Loucy (cell line): Measurements from ENCODE around the gene FAM234A.

Experiments
- H2AFZ ChIP-seq: fragments of 200-600 bp; sonication (generic); 2 replicates; pipeline ENCODE4 v1.6.0; 2016; ENCODE audit warnings: antibody characterized with exemption, mild to moderate bottlenecking, low read length, moderate library complexity
- H3F3A ChIP-seq: fragments of 200-600 bp; 2 replicates; pipeline ENCODE4 v1.6.0; 2016; ENCODE audit warnings: antibody characterized with exemption, low read depth, mild to moderate bottlenecking
- H3K27me3 ChIP-seq: fragments of 200-600 bp; sonication (generic); 2 replicates; pipeline ENCODE4 v1.6.1; 2014; ENCODE audit warnings: low read length, mild to moderate bottlenecking; ENCODE audit not compliant: insufficient read depth, poor library complexity, severe bottlenecking
- H3K36me3 ChIP-seq: fragments of 200-600 bp; sonication (generic); 2 replicates; pipeline ENCODE4 v1.6.1; 2016; ENCODE audit warnings: low read length; ENCODE audit not compliant: insufficient read depth
- H3K4me1 ChIP-seq: fragments of 200-600 bp; sonication (generic); 2 replicates; pipeline ENCODE4 v1.5.1; 2014; ENCODE audit warnings: low read length, mild to moderate bottlenecking; ENCODE audit not compliant: insufficient read depth, poor library complexity, severe bottlenecking
- H3K4me2 ChIP-seq: fragments of 200-600 bp; sonication (generic); 2 replicates; pipeline ENCODE4 v1.6.0; 2014; ENCODE audit warnings: antibody characterized with exemption, low read length, low read depth, mild to moderate bottlenecking; ENCODE audit not compliant: poor library complexity, severe bottlenecking
- H3K4me3 ChIP-seq: fragments of 200-600 bp; sonication (generic); 2 replicates; pipeline ENCODE4 v1.5.1; 2014; ENCODE audit warnings: low read length, mild to moderate bottlenecking, mixed read lengths; ENCODE audit not compliant: poor library complexity, severe bottlenecking
- H3K79me2 ChIP-seq: fragments of 200-600 bp; sonication (generic); 2 replicates; pipeline ENCODE4 v1.6.1; 2014; ENCODE audit warnings: low read length; ENCODE audit not compliant: insufficient read depth
- H3K9ac ChIP-seq: fragments of 200-600 bp; sonication (generic); 2 replicates; pipeline ENCODE4 v1.6.0; 2014; ENCODE audit warnings: mild to moderate bottlenecking, low read depth, low read length, moderate library complexity; ENCODE audit not compliant: poor library complexity, severe bottlenecking
- H3K9me2 ChIP-seq: fragments of 200-600 bp; sonication (generic); replicated peaks from 2 replicates; pipeline ENCODE4 v1.6.1; 2016; ENCODE audit warnings: low read depth, low read length, mixed read lengths
- H3K9me3 ChIP-seq: fragments of 200-600 bp; sonication (generic); 2 replicates; pipeline ENCODE4 v1.6.1; 2014; ENCODE audit warnings: mild to moderate bottlenecking, antibody characterized with exemption, low read length, low read depth; ENCODE audit not compliant: insufficient read depth
- H4K20me1 ChIP-seq: fragments of 200-600 bp; sonication (generic); 2 replicates; pipeline ENCODE4 v1.6.0; 2014; ENCODE audit warnings: antibody characterized with exemption, low read length, mild to moderate bottlenecking; ENCODE audit not compliant: insufficient read depth, poor library complexity, severe bottlenecking
- EZH2phosphoT487 ChIP-seq: fragments of 200-600 bp; IDR thresholded peaks from 2 replicates; pipeline ENCODE4 v1.6.1; 2018; ENCODE audit warnings: antibody characterized with exemption, mild to moderate bottlenecking, moderate library complexity, borderline replicate concordance
- TF ChIP-seq, protein P1 (sequence below): fragments of 200-600 bp; sonication (generic); conservative IDR thresholded peaks from 2 replicates; pipeline ENCODE4 v1.5.1; 2014; ENCODE audit warnings: mild to moderate bottlenecking, antibody characterized with exemption, low read length

The FAM234A gene

DNA sequence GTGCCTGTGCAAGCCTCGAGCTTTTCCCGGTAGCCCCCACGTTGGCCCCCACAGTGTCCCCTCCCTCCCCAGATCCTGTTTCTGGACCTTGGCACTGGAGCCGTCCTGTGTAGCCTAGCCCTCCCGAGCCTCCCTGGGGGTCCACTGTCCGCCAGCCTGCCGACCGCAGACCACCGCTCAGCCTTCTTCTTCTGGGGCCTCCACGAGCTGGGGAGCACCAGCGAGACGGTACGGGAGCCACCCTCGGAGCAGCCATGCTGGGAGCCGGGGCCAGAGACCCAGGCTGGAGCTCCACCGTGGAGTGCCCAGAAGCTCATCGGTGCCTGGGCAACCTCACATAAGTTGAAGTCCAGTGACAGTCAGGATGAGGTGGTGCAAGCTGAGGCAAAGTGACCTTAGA, 29.3 kb downstream of the FAM234A start:
- TF ChIP-seq, protein P1, sequence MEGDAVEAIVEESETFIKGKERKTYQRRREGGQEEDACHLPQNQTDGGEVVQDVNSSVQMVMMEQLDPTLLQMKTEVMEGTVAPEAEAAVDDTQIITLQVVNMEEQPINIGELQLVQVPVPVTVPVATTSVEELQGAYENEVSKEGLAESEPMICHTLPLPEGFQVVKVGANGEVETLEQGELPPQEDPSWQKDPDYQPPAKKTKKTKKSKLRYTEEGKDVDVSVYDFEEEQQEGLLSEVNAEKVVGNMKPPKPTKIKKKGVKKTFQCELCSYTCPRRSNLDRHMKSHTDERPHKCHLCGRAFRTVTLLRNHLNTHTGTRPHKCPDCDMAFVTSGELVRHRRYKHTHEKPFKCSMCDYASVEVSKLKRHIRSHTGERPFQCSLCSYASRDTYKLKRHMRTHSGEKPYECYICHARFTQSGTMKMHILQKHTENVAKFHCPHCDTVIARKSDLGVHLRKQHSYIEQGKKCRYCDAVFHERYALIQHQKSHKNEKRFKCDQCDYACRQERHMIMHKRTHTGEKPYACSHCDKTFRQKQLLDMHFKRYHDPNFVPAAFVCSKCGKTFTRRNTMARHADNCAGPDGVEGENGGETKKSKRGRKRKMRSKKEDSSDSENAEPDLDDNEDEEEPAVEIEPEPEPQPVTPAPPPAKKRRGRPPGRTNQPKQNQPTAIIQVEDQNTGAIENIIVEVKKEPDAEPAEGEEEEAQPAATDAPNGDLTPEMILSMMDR = no peak
- TF ChIP-seq EZH2phosphoT487 = no peak
- no peak overlapping the region for H2AFZ ChIP-seq

GRCh38 chr16:264440-264951, 29.9 kb downstream of the FAM234A start:
- Histone ChIP-seq H3K9me3 (no peaks in the 10 kb centered on the region), H3K27me3 (no peaks in the 10 kb centered on the region), H3K9ac (no peak overlapping the region), H3K36me3 (no peaks in the 10 kb centered on the region), H3K4me2 (no peak overlapping the region), H3K4me3 (no peak overlapping the region), H3F3A (no peaks in the 10 kb centered on the region), H2AFZ (no peak overlapping the region), H4K20me1 (no peaks in the 10 kb centered on the region), H3K4me1 (no peaks in the 10 kb centered on the region), H3K79me2 (no peaks in the 10 kb centered on the region), H3K9me2 (no peaks in the 10 kb centered on the region)
- no peak for TF ChIP-seq EZH2phosphoT487
- TF ChIP-seq, protein P1 = no peak

More for the DNA sequence above, 29.3 kb downstream of the FAM234A start:
- Histone ChIP-seq H3K79me2 (no peaks in the 10 kb centered on the region), H4K20me1 (no peaks in the 10 kb centered on the region), H3K9ac (no peak overlapping the region), H3K4me3 (no peak overlapping the region), H3K9me2 (no peaks in the 10 kb centered on the region), H3K27me3 (no peaks in the 10 kb centered on the region), H3K36me3 (no peaks in the 10 kb centered on the region), H3K9me3 (no peaks in the 10 kb centered on the region), H3K4me2 (no peak overlapping the region), H3K4me1 (peaks cover 4% of the 10 kb centered on the region), H3F3A (no peaks in the 10 kb centered on the region)

DNA sequence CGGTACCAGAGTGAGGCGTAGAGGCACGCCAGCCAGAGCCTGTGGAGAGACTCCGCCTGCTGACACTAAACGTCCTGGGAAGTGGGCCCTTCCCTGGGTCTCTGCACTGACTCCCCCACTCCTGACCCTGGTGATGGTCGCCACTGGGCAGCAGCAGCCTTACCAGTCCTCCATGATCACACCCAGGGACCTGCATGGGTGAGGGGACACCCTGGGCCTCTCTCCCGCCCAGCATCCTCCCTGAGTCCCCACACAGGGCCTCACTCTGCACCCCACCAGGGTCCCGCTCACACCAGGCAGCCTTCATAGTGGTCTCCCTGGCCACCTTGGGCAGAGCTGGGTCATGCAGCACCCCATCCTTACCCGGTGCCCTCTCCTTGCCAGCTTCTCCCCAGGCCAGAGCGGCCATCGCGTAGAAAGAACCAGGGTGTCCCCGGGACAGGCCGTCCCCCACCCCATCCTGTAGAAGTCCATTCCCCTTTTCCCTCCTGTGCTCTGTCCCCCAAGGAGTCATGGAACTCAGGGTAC, 30.4 kb downstream of the FAM234A start:
- Histone ChIP-seq H4K20me1 (no peaks in the 10 kb centered on the region), H3K9me2 (no peaks in the 10 kb centered on the region), H3F3A (no peaks in the 10 kb centered on the region), H3K4me1 (no peaks in the 10 kb centered on the region), H3K4me2 (no peak overlapping the region), H2AFZ (no peak overlapping the region), H3K36me3 (no peaks in the 10 kb centered on the region), H3K9ac (no peak overlapping the region), H3K27me3 (no peaks in the 10 kb centered on the region), H3K4me3 (no peak overlapping the region), H3K79me2 (no peaks in the 10 kb centered on the region), H3K9me3 (no peaks in the 10 kb centered on the region)
- TF ChIP-seq EZH2phosphoT487 = no peak
- TF ChIP-seq, protein P1 = no peak
